Measurements from ENCODE around the gene DDR2.

GRCh38 chr1:162671664-162672410 is 39.6 kb downstream of the DDR2 start:
- no peak for TF ChIP-seq POLR2AphosphoS5 (IDR thresholded peaks at IDR 0.05; ENCODE audit: borderline replicate concordance, low read depth, low read length)
- TF ChIP-seq EZH2 (IDR thresholded peaks at IDR 0.05): no peak
- TF ChIP-seq FOXP2 (optimal IDR thresholded peaks at IDR 0.05; ENCODE audit: control extremely low read depth, extremely low read length, insufficient read depth): no peak
